ENCODE data around the gene MUC16.

MUC16 gene

DNA sequence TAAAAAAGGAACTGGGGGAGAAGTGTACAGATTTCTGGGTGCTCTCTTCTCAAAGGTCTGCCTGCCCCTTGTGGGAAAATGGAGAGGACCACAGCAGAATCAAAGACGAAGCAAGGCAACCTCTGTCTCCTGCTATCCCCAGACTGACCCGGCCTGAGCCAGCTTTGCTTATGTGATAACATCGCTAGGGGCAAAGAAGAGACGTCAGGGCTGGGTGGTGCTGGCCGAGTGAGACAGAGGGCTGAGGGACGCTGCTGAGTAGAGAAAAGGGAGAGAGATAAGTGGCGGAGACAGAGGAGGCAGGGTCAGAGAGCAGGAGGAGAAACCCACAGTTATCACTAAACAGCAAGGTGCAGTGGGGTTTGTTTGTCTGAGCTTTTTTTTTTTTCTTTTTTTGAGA is 4.6 kb upstream of the MUC16 start:
- Histone ChIP-seq H3K9ac (no peak overlapping the region), H3K4me3 (no peak overlapping the region), H4K20me1 (0 out of 22 replicates have a peak, but pooled peaks cover 0 to 6% (median 0%) of the 10 kb centered on the region in 11 experiments), H3K36me3 (no peaks in the 10 kb centered on the region), H3K4me1 (peaks cover 0 to 21% (median 15%) of the 10 kb centered on the region in 10 experiments; a peak in 14 of 20 replicates), H3K9me3 (replicated peaks in 1 of 11) (no peaks in the 10 kb centered on the region), H3K27me3 (no peaks in the 10 kb centered on the region), H3K27ac (no peak overlapping the region), H3K4me2 (no peak overlapping the region)
- TF ChIP-seq Cebpa-rat (IDR thresholded peaks at IDR 0.05), result no peak

DNA sequence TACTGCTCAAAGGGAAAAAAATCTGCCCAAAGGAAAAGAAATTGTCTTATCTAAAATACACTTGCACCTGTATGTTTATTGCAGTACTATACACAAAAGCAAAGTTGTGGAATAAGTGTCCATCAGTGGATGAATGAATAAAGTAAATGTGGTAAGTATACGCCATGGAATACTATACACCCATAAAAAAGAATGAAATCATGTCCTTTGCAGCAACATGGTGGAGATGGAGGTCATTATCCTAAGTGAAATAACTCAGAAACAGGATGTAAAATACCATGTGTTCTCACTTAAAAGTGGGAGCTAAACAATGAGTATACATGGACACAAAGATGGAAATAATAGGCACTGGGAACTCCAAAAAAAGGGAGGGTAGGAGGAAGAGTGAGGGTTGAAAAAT is 3.8 kb upstream of the MUC16 start:
- no peaks in the 10 kb centered on the region for H3K27me3 ChIP-seq
- no peaks in the 10 kb centered on the region for H3K9me3 ChIP-seq (replicated peaks in 1 of 11)
- H3K27ac ChIP-seq, result no peak overlapping the region
- no peak overlapping the region for H3K4me2 ChIP-seq
- no peak for TF ChIP-seq Cebpa-rat (IDR thresholded peaks at IDR 0.05)
- no peaks in the 10 kb centered on the region for H3K36me3 ChIP-seq
- H3K4me1 ChIP-seq, result peaks cover 0 to 29% (median 21%) of the 10 kb centered on the region in 10 experiments; a peak in 14 of 20 replicates
- H3K4me3 ChIP-seq, result no peak overlapping the region
- 0 out of 22 replicates have a peak, but pooled peaks cover 0 to 6% (median 0%) of the 10 kb centered on the region in 11 experiments for H4K20me1 ChIP-seq
- no peak overlapping the region for H3K9ac ChIP-seq

DNA sequence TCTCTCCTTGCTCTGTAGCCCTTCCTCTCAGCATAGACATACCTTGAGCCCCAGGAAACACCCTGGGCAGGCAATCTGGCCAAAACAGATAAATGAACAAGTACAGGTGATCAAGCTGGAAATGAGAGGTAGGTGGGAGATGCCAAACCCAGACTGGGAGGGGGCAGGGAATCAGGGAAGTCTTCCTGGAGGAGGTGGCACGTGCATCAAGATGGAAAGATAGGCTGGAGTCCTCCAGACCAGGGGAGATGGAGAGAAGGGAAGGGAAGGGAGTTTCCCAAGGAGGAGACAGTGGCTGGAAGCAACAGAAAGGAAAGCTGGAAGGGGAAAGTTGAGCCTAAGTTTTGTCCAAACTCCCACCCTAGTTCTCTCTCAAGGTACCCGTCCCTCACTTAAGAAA is 1.7 kb upstream of the MUC16 start:
- no peak overlapping the region for H3K9ac ChIP-seq
- H4K20me1 ChIP-seq, result 0 out of 22 replicates have a peak, but pooled peaks cover 0 to 6% (median 0%) of the 10 kb centered on the region in 11 experiments
- H3K4me3 ChIP-seq, result no peak overlapping the region
- no peak for TF ChIP-seq Cebpa-rat (IDR thresholded peaks at IDR 0.05)
- H3K27ac ChIP-seq, result no peak overlapping the region
- H3K4me1 ChIP-seq, result peaks cover 0 to 33% (median 27%) of the 10 kb centered on the region in 10 experiments; a peak in 14 of 20 replicates
- peak overlapping the region in 5 of 11 experiments; percentile 10 to 38 (median 30); a peak in 3 of 22 replicates for H3K4me2 ChIP-seq
- no peaks in the 10 kb centered on the region for H3K36me3 ChIP-seq
- no peaks in the 10 kb centered on the region for H3K27me3 ChIP-seq
- H3K9me3 ChIP-seq (replicated peaks in 1 of 11), result no peaks in the 10 kb centered on the region

DNA sequence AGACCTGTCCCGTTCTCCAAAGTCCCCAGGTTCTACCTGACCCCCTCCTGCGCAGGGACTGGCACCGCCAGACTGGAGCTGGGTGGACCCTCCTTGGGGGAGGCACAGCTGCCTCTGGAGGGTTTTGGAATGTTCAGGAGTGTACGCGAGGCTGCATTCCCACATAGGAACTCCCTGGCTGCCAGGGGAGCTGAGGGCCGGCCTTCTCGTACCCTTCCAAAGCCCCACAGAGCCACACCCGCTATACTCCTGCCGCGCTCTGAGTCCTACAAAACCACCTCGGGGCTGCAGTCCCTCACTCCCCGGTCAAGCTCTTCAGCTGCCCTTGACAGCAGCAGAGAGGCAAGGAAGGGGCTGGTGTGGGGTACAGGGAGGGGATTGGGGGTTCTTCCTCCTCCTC is 484 bp upstream of the MUC16 start:
- Histone ChIP-seq H3K36me3 (no peaks in the 10 kb centered on the region), H3K4me1 (peaks cover 0 to 33% (median 27%) of the 10 kb centered on the region in 10 experiments; a peak in 14 of 20 replicates), H3K4me2 (peak overlapping the region in 7 of 11 experiments; percentile 17 to 40 (median 30); a peak in 10 of 22 replicates), H3K4me3 (no peak overlapping the region), H3K9ac (no peak overlapping the region), H3K27me3 (no peaks in the 10 kb centered on the region), H3K9me3 (replicated peaks in 1 of 11) (no peaks in the 10 kb centered on the region), H3K27ac (no peak overlapping the region), H4K20me1 (0 out of 22 replicates have a peak, but pooled peaks cover 0 to 6% (median 0%) of the 10 kb centered on the region in 11 experiments)
- TF ChIP-seq Cebpa-rat (IDR thresholded peaks at IDR 0.05), result no peak

DNA sequence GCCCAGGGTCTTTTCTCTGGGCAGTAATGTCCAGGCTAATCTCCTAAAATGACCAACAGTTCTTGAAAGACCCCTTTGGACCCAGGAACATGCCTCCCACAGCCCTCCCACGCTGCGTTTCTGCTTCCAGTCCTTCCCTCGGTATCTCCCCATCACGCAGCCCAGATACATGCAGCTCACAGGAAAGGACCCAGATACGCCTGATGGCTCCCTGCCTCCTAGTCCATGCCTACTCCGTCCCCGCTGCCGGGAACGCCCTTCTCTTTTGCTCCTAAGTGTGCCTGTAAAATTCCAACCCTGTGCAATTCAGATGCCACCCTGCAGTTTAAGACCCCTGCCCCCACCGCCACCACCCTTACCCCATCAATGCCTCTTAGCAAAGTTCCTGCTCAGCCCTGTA is 778 bp downstream of the MUC16 start:
- no peaks in the 10 kb centered on the region for H3K27me3 ChIP-seq
- no peak overlapping the region for H3K4me3 ChIP-seq
- H4K20me1 ChIP-seq, result 0 out of 22 replicates have a peak, but pooled peaks cover 0 to 6% (median 0%) of the 10 kb centered on the region in 11 experiments
- H3K4me1 ChIP-seq, result peaks cover 0 to 33% (median 27%) of the 10 kb centered on the region in 10 experiments; a peak in 14 of 20 replicates
- no peaks in the 10 kb centered on the region for H3K36me3 ChIP-seq
- no peak for TF ChIP-seq Cebpa-rat (IDR thresholded peaks at IDR 0.05)
- H3K9me3 ChIP-seq (replicated peaks in 1 of 11), result no peaks in the 10 kb centered on the region
- H3K4me2 ChIP-seq, result peak overlapping the region in 8 of 11 experiments; percentile 4 to 48 (median 33); a peak in 11 of 22 replicates
- H3K27ac ChIP-seq, result no peak overlapping the region
- no peak overlapping the region for H3K9ac ChIP-seq

DNA sequence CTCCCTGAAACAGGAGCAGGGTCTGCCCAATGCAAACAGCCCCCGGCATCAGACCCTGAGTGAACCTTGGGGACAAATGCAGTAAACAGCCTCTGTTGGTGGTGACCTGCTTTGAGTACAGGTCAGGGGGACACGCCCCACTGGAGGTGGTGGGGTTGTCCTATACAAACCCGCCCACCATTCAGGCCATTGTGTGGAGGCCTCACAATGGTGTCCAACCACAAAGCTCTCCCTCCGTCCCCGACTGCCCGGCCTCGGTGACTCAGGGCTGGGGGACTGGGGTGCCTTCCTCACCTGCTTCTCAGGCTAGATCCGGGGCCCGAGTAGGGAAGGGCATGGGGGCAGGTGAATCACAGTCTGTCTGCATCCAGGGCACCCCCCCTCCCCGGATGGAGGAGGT is 1.5 kb downstream of the MUC16 start:
- H4K20me1 ChIP-seq, result 0 out of 22 replicates have a peak, but pooled peaks cover 0 to 6% (median 0%) of the 10 kb centered on the region in 11 experiments
- H3K4me3 ChIP-seq, result no peak overlapping the region
- no peaks in the 10 kb centered on the region for H3K9me3 ChIP-seq (replicated peaks in 1 of 11)
- no peaks in the 10 kb centered on the region for H3K27me3 ChIP-seq
- H3K4me1 ChIP-seq, result peaks cover 0 to 33% (median 27%) of the 10 kb centered on the region in 10 experiments; a peak in 14 of 20 replicates
- peak overlapping the region in 5 of 11 experiments; percentile 10 to 48 (median 36); a peak in 3 of 22 replicates for H3K4me2 ChIP-seq
- H3K9ac ChIP-seq, result no peak overlapping the region
- TF ChIP-seq Cebpa-rat (IDR thresholded peaks at IDR 0.05), result no peak
- H3K27ac ChIP-seq, result no peak overlapping the region
- no peaks in the 10 kb centered on the region for H3K36me3 ChIP-seq

DNA sequence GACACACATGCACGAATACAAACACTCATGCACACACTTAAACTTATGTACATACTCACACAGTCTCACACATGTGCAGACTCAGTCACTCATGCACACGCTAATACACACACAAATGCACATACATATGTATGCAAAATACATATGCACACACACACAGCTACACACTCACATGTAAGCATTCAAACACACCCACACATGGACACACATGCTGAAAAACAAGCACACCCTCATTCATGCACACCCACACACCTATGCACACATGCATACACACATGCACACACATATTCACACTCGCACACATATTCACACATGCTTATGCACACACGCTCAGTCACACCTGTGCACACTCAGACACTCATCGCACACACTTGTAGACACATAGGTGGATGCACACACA is 9.3 kb downstream of the MUC16 start:
- Histone ChIP-seq H3K9me3 (replicated peaks in 1 of 11) (peaks cover 0 to 9% (median 5%) of the 10 kb centered on the region in 11 experiments; a peak in 6 of 22 replicates), H3K4me3 (no peak overlapping the region), H3K36me3 (no peaks in the 10 kb centered on the region), H3K4me2 (no peak overlapping the region), H4K20me1 (no peaks in the 10 kb centered on the region), H3K27me3 (no peaks in the 10 kb centered on the region), H3K27ac (no peak overlapping the region), H3K9ac (no peak overlapping the region), H3K4me1 (no peaks in the 10 kb centered on the region)
- no peak for TF ChIP-seq Cebpa-rat (IDR thresholded peaks at IDR 0.05)

DNA sequence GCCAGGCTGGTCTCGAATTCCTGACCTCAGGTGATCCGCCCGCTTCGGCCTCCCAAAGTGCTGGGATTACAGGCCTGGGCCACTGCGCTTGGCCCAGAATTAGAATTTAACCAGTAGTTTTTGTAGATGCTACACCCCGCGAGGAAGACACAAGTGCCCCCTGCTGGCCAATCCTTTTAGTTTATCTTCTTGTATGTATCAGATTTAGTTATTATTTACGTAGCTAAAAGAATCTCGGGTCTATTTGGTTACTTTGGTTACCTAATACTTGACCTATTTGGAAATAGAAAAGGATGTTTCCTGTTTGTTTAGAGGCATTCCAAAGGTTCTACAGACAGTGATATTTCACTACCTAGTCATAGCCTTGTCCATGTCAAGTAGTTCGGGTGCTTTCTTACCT is 22.0 kb downstream of the MUC16 start:
- H4K20me1 ChIP-seq, result no peaks in the 10 kb centered on the region
- no peak overlapping the region for H3K9ac ChIP-seq
- no peaks in the 10 kb centered on the region for H3K9me3 ChIP-seq (replicated peaks in 1 of 11)
- H3K36me3 ChIP-seq, result no peaks in the 10 kb centered on the region
- H3K4me3 ChIP-seq, result no peak overlapping the region
- no peak overlapping the region for H3K27ac ChIP-seq
- H3K4me2 ChIP-seq, result no peak overlapping the region
- no peaks in the 10 kb centered on the region for H3K27me3 ChIP-seq
- peaks cover 0 to 7% (median 0%) of the 10 kb centered on the region in 10 experiments; a peak in 1 of 20 replicates for H3K4me1 ChIP-seq
- no peak for TF ChIP-seq Cebpa-rat (IDR thresholded peaks at IDR 0.05)

DNA sequence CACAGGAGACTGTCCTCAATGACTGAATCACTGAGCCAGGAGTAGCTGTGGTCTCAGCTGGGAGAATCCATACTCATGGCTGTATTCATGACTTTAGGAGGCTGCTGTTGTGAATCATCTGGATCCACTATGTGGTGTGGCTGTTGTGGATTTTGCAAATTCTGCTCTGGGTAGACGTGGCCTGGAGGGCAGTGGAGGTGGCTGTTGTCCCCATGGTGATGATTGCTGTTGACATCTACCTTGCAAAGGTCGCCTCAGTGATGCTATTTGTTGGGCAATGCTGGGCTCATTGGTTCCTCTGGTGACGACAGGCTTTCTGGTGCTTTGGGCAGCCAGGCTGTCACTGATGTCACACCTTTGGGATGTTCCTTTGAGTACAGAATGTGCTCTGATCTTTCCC is 23.9 kb downstream of the MUC16 start:
- peaks cover 0 to 2% (median 0%) of the 10 kb centered on the region in 11 experiments; a peak in 2 of 22 replicates for H3K9me3 ChIP-seq (replicated peaks in 1 of 11)
- no peak overlapping the region for H3K27ac ChIP-seq
- H3K4me1 ChIP-seq, result 0 out of 20 replicates have a peak, but pooled peaks cover 0 to under 1% (median 0%) of the 10 kb centered on the region in 10 experiments
- no peak for TF ChIP-seq Cebpa-rat (IDR thresholded peaks at IDR 0.05)
- H4K20me1 ChIP-seq, result no peaks in the 10 kb centered on the region
- H3K4me3 ChIP-seq, result no peak overlapping the region
- H3K36me3 ChIP-seq, result no peaks in the 10 kb centered on the region
- H3K9ac ChIP-seq, result no peak overlapping the region
- H3K4me2 ChIP-seq, result no peak overlapping the region
- no peaks in the 10 kb centered on the region for H3K27me3 ChIP-seq

Data from BLaER1 treated with 17β-estradiol and CSF1 and Interleukin-3, amounts not matched to agents 10 nM and 100 nM (cell line).